ENCODE data around the gene UBC. TPM values are rescaled to one million over a fixed set of nuclear protein-coding genes. Genes with fewer than 3 reads are reported as not detected.

Gene UBC
- total and polyA plus RNA-seq, 9 of the 15 experiments (the other 6 are each of a cell fraction or from before 2014, with no cell fraction given): 533 to 1,153 (median 813) TPM

DNA sequence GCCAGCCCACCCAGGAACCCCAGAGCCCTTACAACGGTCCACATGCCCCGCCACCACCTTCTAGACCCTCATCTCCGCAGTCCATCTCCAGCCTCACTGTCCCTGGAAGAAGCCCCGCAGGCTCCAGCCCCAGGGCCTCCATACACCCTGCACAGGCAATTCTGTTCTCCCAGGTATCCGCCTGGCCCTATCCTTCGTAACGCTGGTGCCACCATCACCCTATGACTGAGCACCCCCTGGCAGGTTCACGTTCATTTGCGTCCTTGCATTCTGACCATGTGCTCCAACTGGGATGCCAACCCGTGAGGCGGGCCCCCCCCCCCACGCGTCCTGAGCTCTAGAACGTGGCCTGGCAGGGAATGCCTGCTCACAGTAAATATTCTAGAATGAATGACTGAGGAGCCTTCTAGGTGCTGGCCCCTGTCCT lies 50.1 kb downstream of the UBC start:
- TSS peak; percentile 47 for BruUV-seq (replicated peaks)
- peak; percentile 4 for ATAC-seq
- in situ Hi-C loops (cut with MboI): no loop called here
- TF ChIP-seq ZNF778 (CRISPR knock-in tag; IDR thresholded peaks at IDR 0.05) (no peak), C11orf30 (IDR thresholded peaks at IDR 0.05; ENCODE audit: low read depth) (no peak), HEY1 (CRISPR knock-in tag; IDR thresholded peaks at IDR 0.05; ENCODE audit: borderline replicate concordance) (no peak), ZNF699 (CRISPR knock-in tag; IDR thresholded peaks at IDR 0.05; ENCODE audit: insufficient replicate concordance) (no peak), CBX1 (IDR thresholded peaks at IDR 0.05; ENCODE audit: low read depth) (no peak), KAT7 (CRISPR knock-in tag; IDR thresholded peaks at IDR 0.05; ENCODE audit: borderline replicate concordance) (0 out of 2 replicates have a peak, but pooled peaks have one; percentile 26), MED1 (CRISPR knock-in tag; IDR thresholded peaks at IDR 0.05; ENCODE audit: borderline replicate concordance) (no peak), ZBTB8A (IDR thresholded peaks at IDR 0.05; ENCODE audit: partially characterized antibody) (no peak), ATF7 (IDR thresholded peaks at IDR 0.05) (no peak), NFRKB (IDR thresholded peaks at IDR 0.05; ENCODE audit: low read depth) (peak; percentile 66; the same call in 1 of the 2 replicates), TAF9B (IDR thresholded peaks at IDR 0.05; ENCODE audit: partially characterized antibody) (no peak)
- TF ChIP-seq, protein P1, sequence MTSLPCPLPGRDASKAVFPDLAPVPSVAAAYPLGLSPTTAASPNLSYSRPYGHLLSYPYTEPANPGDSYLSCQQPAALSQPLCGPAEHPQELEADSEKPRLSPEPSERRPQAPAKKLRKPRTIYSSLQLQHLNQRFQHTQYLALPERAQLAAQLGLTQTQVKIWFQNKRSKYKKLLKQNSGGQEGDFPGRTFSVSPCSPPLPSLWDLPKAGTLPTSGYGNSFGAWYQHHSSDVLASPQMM (CRISPR knock-in tag; IDR thresholded peaks at IDR 0.05): no peak
- TF ChIP-seq, protein P2, sequence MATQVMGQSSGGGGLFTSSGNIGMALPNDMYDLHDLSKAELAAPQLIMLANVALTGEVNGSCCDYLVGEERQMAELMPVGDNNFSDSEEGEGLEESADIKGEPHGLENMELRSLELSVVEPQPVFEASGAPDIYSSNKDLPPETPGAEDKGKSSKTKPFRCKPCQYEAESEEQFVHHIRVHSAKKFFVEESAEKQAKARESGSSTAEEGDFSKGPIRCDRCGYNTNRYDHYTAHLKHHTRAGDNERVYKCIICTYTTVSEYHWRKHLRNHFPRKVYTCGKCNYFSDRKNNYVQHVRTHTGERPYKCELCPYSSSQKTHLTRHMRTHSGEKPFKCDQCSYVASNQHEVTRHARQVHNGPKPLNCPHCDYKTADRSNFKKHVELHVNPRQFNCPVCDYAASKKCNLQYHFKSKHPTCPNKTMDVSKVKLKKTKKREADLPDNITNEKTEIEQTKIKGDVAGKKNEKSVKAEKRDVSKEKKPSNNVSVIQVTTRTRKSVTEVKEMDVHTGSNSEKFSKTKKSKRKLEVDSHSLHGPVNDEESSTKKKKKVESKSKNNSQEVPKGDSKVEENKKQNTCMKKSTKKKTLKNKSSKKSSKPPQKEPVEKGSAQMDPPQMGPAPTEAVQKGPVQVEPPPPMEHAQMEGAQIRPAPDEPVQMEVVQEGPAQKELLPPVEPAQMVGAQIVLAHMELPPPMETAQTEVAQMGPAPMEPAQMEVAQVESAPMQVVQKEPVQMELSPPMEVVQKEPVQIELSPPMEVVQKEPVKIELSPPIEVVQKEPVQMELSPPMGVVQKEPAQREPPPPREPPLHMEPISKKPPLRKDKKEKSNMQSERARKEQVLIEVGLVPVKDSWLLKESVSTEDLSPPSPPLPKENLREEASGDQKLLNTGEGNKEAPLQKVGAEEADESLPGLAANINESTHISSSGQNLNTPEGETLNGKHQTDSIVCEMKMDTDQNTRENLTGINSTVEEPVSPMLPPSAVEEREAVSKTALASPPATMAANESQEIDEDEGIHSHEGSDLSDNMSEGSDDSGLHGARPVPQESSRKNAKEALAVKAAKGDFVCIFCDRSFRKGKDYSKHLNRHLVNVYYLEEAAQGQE (IDR thresholded peaks at IDR 0.05; ENCODE audit: borderline replicate concordance): no peak
- TF ChIP-seq, protein P2 (CRISPR knock-in tag; IDR thresholded peaks at IDR 0.05; ENCODE audit: low read depth): no peak
- TF ChIP-seq, protein P3, sequence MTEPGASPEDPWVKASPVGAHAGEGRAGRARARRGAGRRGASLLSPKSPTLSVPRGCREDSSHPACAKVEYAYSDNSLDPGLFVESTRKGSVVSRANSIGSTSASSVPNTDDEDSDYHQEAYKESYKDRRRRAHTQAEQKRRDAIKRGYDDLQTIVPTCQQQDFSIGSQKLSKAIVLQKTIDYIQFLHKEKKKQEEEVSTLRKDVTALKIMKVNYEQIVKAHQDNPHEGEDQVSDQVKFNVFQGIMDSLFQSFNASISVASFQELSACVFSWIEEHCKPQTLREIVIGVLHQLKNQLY (CRISPR knock-in tag; conservative IDR thresholded peaks at IDR 0.05): no peak

More for the DNA sequence above, 50.1 kb downstream of the UBC start:
- peaks cover 29% of the 10 kb centered on the region for H3K36me3 ChIP-seq (ENCODE audit: control insufficient read depth, insufficient read depth, low read length)
- WGBS (ENCODE audit: insufficient coverage, low coverage, missing lambda C conversion rate): 69% methylated on average over 14 of the region's 14 CpGs
- peaks cover 10% of the 10 kb centered on the region; the same call in 1 of the 2 replicates for H4K20me1 ChIP-seq (replicated peaks; ENCODE audit: control insufficient read depth, insufficient read depth, low read length)
- no peaks in the 10 kb centered on the region for H3K27me3 ChIP-seq (ENCODE audit: control insufficient read depth in 2 of 2, insufficient read depth in 2 of 2, low read length in 2 of 2)
- DNase-seq (ENCODE audit: extremely low read depth in 1 of 4, low spot score in 3 of 4): no peak
- H2AFZ ChIP-seq (ENCODE audit: low read depth, low read length): peak overlapping the region; percentile 83
- peaks cover 48% of the 10 kb centered on the region for H3K79me2 ChIP-seq (ENCODE audit: control insufficient read depth, insufficient read depth, low read length)
- ChIA-PET POLR2A (interaction anchor here (0.6 to 2.0 kb wide), 6 partner anchors 20 to 129 kb away, joined by 3 to 6 read pairs (median 4); partner anchors contain the start of genes BRI3BP and UBC), CTCF (ENCODE audit: low intra/inter-chr PET ratio) (no interaction called here)
- H3K4me3 ChIP-seq: peak overlapping the region; percentile 30
- peak overlapping the region; percentile 74 to 88 for H3K9ac ChIP-seq (ENCODE audit: insufficient read depth in 1 of 2, low read depth in 2 of 2, low read length in 2 of 2)
- intact Hi-C loops (cut with micrococcal nuclease): no loop called here
- peaks cover 55 to 56% of the 10 kb centered on the region in 2 experiments for H3K4me1 ChIP-seq (replicated peaks in 1 of 2; ENCODE audit: control insufficient read depth in 2 of 2, insufficient read depth in 2 of 2, low read length in 2 of 2)
- no peak for FAIRE-seq
- no peaks in the 10 kb centered on the region for H3K9me1 ChIP-seq (ENCODE audit: control insufficient read depth, insufficient read depth, low read length)
- H3K9me3 ChIP-seq (replicated peaks; ENCODE audit: control insufficient read depth, insufficient read depth, low read depth, low read length): no peaks in the 10 kb centered on the region
- peak overlapping the region; percentile 79 for H3K4me2 ChIP-seq (ENCODE audit: insufficient read depth, low read length)
- H3K27ac ChIP-seq (ENCODE audit: extremely low read depth, low read depth, low read length): peak overlapping the region; percentile 94

Data from K562 (cell line).